AG08395 (cell line): ENCODE data around the gene IL21R.
"Not testable (repeated sequence)": the region's sequence is repeated elsewhere in the genome, so short reads cannot be mapped to it uniquely, and the experiment has no call there.

Experiments used
- DNase-seq: peaks from one replicate; pipeline ENCODE4 v3.0.0; 2012; ENCODE audit warnings: mixed read lengths, low spot score

The IL21R gene

DNA sequence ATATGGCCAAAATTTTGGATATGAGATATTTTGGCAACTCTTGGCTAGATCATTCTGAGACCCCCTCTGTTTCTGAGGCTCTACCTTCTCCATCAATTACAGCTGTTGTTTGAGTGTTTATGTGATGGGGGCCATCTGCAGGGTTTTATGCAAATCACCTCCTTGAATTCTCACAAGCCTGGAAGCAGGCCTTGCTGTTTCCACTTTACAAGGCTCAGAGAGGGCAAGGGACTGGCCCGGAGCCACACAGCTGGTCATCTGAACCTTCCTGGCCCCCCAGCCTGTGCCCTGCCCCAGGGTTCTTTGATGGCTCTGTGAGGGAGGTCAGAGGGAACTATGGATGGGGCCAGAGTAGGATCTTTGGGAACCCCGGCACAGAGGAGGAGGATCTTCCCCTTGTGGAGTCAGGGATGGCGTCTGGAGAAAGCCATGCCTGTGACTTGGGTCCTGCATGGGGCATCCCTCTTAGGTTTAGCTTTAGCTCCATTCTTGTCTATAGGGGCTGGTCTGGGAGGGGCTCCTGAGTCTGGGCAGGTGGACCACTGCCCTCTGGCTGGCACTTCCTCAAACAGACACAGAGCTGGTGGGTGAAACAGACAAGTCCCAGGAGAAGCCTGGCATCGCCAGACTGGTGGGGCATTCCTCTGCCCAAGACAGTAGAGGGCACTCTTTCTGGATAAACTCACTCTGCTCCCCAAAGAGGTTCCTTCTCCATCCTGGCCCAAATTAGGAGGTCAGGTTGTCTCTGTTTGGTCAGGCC is 26.2 kb downstream of the IL21R start:
- no peak for DNase-seq

DNA sequence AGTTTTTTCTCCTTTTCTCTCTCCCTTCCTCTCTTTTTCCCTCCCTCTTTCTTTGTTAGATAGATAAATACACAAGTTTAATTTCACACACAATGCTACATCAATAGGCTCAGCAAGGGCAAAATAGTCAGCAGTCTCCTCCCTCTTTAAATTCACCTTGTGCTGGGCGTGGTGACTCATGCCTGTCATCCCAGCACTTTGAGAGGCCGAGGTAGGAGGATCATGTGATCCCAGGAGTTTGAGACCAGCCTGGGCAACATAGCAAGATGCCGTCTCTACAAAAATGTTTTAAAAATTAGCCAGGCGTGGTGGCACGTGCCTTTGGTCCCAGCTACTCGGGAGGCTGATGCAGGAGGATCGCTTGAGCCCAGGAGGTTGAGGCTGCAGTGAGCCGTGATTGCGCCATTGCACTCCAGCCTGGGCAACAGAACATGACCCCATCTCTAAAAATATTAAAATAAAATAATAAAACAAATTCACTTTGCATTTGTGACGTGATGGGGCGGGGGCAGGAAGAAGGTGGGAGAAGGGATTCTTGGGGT is 27.4 kb downstream of the IL21R start:
- DNase-seq: no peak

DNA sequence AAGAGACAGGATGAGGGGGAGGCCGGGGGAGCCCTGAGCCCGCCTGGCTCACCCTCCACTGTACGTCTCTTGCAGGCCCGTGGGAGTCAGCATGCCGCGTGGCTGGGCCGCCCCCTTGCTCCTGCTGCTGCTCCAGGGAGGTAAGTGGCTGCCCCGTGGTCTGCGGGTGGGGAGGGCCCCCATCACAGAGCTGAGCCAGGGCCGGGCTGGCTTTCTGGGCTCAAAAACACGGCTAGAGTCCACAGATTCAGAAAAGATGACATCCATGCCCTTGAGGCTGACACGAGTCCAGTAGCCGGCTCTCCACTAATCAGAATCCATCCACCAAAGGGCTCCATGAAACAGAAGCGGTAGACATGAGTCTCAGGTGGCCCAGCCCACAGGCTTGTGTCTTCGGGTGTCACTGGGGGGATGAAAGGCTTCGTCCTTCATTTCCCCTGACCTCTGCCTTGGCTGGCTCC is 28.0 kb downstream of the IL21R start:
- DNase-seq: no peak

DNA sequence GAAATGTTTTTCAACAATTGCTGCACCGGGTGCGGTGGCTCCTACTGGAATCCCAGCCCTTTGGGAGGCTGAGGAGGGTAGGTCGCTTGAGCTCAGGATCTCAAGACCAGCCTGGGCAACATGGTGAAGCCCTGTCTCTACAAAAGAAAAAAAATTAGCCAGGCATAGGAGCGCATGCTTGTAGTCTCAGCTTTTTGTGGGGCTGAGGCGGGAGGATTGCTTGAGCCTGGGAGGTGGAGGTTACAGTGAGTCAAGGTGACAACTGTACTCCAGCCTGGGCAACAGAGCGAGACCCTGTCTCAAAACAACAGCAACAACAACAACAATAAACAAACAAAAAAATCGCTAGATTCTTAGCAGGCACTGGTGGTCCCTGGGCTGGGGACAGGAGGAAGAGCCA is 28.5 kb downstream of the IL21R start:
- no peak for DNase-seq

DNA sequence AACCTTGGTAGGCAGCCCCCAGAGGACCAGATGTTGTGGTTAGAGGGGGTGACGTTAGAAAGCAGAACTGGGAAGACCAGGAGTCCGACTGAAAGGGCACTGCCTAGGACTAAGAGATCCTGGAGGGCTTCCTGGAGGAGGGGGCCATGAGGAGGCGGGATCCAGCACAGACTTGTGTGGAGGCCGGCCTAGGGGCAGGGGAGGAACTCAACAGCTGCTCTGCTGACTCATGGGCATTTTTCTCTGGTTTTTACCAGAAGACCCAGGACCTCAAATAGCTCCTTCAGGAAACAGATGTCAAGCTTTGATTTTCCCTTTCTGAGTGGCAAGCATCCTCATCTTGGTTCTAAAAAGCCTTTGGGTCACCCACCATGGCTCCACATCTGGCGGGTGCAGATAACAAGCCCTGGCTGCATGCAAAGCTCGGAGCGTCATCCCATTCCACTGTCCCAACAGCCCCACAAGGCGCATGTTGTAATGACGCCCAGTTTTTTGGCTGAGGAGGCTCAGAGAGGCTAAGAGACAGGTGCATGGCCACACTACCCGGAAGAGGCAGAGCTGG is 29.0 kb downstream of the IL21R start:
- DNase-seq: no peak

DNA sequence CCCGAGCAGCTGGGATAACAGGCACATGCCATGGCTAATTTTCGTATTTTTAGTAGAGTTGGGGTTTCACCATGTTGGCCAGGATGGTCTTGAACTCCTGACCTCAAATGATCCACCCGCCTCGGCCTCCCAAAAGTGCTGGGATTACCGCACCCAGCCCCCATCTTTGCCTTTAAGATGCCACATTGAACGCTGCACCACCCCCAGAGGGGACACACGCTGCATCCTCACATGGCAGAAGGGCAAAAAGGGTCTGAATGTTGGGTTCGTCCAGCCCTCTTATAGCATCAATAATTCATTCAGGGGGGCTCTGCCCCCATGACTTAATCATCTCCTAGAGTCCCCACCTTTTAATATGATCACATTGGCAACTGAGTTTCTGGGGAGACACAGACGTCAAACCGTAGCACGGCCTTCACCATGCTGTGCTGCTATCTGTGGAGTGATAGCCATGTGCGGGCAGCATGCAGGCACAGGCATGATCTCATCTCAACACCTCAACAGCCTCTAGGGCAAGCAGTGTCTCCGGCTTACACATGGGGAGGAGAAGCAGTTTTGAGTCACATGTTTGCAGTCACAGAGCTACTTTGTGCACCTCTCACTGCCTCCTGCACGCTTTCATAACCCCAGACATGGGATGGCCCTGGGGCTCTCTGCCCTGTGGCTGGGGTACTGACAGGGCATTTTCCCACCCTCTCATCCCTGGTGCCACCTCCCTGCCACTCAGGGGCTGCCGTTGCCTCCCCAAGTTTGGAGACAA is 30.0 kb downstream of the IL21R start:
- peak; percentile 61 for DNase-seq

DNA sequence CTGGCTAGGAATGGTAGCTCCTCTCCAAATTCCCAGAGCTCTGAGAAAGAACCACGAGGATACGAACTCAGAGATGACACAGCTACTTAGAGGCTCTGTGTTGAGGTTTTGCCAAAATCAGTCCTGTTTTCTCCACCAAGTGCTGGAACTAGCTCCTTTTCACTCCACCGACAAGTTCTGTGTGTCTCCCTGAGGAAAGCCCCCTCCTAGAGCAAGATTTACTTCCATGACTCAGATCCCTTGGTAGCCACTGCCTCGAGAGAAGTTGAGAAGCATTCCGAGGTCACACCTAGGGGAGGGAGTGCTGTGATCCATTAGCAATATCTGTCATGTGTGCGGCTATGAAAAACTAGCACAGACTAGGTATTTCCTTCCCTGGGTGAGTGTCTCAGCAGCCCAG is 30.6 kb downstream of the IL21R start:
- DNase-seq: peak; percentile 81

DNA sequence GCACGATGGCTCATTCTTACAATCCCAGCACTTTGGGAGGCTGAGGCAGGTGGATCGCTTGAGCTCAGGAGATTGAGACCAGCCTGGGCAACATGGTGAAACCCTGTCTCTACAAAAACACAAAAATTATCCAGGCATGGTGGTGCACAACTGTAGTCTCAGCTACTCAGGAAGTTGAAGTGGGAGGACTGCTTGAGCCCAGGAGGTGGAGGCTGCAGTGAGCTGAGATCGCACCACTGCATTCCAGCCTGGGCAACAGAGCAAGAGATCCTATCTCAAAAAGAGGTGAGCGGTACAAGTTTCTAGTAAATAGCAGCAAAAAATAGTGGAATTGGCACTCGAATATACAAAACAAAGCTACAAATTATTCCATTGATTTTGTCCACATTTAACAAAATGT is 31.2 kb downstream of the IL21R start:
- DNase-seq: not testable (repeated sequence)

DNA sequence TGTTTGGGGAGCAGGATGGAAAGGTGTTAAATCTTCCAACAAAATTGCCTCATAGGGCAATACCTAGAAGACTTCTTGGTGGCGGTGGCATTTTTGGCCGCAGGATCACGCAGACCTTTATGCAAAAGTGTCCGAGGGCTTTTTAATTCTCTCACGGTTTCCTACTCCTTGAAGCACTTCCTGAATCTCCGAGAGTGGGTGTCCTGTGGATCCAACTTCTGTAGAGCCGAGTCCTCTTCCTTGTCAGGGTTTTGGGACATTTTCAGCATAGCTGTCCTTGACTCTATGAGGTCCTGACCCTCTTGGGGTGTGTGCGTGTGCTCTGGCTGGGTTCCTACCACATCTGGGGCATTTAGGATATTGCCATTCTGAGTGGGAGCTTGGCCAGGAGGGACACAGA is 31.7 kb downstream of the IL21R start:
- no peak for DNase-seq

DNA sequence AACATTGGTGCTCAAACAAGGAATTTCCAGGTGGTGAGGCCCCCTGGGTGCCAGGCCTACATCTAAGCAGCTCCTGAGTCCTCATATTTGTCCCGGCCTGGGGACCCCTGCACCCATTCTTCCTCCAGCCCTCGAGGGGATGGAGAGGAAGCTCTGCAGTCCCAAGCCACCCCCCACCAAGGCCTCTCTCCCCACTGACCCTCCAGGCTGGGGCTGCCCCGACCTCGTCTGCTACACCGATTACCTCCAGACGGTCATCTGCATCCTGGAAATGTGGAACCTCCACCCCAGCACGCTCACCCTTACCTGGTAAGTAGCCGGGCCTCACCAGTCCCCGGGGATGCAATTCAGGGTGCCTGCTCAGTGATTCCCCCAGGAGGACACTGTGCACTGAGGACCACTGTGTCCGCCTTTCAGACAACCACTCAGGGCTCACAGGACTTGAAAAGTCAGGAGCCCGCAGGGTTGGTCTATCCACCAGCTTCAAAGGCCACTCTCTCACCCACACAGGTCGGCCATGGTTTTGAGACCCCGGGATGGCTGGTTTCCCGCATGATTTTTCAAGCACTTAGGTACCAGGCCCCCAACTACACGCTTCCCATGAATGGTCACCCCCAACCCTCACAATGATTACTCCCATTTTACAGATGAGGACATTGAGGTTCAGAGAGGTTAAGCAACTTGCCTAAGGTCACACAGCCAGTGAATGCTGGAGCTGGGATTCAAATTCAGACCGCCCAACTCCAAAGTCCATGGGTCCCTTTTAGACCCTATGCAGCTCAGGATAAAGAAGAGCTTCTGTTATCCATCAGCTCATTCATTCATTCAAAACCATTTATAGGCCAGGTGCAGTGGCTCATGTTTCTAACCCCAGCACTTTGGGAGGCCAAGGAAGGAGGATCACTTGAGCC is 32.4 kb downstream of the IL21R start:
- no peak for DNase-seq

DNA sequence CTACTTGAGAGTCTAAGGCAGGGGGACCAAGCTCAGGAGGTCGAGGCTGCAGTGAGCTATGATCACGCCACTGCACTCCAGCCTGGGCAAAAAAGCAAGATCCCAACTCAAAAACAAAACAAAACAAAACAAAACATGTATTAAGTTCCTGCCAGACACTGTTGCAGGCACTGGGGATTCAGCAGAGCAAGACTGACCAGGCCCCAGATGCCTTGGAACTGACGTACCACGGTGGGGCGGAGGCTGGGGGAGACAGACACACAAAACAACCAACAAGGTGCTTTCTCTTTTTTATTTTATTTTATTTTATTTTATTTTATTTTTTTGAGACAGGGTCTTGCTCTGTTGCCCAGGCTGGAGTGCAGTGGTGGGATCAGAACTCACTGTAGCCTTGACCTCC is 33.2 kb downstream of the IL21R start:
- not testable (repeated sequence) for DNase-seq

DNA sequence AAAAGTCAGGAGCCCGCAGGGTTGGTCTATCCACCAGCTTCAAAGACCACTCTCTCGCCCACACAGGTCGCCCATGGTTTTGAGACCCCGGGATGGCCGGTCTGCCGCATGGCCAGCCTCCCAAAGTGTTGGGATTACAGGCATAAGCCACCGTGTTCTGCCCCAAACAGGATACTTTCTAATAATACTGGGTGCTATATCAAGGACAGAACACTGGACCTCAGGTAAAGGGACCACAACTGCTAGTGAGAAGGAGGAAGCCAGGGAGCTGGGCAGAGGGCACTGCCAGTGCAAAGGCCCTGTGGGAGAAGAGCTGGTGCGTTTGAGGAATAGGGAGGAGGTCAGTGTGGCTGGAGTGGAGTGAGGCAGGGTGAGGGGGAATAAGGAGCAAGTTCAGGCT is 34.1 kb downstream of the IL21R start:
- DNase-seq: no peak

DNA sequence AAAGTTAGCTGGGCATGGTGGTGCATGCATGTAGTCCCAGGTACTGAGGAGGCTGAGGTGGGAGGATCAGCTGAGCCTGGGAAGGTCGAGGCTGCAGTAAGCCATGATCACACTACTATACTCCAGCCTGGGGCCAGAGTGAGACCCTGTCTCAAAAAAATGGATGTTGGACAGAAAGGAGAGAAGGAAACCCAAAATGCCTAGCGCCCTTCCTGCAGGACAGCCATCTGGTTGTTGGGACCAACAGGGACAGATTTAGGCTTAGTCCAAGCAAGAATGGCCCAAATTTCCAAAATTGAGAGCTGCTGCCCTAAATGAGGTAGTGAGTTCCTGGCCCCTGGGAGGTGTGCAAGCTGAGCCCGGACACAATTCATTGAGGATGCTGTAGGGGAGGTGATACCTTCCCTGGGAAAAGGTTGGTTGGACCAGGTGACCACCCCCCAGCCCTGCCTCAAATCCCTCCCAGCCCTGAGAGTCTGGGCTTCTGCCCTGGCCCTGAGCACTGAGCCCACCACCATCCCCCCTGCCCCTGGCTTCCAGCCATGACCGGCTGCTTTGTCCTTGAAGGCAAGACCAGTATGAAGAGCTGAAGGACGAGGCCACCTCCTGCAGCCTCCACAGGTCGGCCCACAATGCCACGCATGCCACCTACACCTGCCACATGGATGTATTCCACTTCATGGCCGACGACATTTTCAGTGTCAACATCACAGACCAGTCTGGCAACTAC is 35.1 kb downstream of the IL21R start:
- DNase-seq: no peak

DNA sequence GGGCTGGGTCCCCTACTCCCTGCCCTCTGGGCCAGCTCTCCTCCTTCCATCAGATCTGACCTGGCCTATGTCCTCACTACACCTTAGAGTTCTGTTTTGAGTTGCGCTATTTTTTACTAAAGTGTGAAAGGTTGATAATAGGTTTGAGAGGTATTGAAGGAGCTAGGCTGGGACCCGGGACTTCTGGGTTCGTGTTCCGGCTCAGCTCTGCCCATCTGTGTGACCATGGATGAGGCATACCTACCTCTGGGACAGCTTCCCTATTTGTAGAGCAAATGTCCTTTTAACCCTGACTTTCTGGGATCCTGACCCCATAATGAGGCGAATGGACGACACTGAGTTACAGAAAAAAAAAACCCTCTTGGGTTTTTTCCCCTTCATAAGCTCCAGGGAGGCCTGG is 36.0 kb downstream of the IL21R start:
- DNase-seq: no peak

DNA sequence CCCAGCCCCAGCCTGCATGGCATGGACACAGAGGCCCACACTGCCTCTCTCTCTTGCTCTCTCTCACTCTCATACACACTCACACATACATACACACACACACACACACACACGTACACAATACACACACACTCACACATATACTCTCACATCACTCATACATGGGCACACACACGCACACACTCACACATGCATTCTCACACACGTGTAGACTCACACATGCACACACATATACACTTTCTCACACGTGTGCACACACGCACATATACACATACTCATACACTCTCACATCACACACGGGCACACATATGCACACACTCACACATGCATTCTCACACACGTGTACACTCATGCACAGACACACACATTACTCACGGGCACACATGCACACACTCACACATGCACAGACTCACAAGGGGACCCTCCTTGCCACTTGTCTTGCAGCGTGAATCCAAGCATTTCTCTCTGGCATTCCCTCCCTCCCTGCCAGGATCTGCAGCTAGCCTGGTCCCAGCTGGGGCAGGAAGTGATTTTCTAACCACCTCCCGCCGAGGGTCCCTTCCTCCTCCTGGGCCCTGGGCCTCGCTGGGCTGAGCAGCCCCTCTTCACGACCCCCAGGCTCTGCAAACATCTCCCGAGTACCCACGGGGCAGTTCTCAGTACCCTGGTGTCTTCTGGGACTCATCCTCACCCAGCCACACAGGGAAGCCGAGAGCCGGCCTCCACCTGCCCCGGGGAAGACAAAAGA is 37.5 kb downstream of the IL21R start:
- no peak for DNase-seq

DNA sequence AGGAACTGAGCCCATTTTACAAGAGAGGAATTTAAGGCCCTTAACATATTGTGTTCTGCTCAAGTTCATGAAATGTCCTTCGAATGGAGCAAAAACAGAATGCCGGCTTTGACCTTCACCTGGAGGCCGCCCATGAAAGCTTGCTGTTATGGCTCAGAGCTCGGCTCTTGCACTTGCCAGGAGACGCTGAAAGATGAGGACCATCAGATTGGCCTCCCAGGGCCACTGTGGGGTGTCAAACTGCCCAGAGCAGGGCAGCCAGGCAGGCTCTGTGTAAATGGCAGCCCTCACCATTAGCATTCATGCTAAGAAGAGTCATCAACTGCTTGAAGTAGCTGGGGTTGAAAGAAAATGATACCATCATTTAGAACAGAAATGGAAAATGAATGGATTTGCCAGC is 39.3 kb downstream of the IL21R start:
- no peak for DNase-seq

DNA sequence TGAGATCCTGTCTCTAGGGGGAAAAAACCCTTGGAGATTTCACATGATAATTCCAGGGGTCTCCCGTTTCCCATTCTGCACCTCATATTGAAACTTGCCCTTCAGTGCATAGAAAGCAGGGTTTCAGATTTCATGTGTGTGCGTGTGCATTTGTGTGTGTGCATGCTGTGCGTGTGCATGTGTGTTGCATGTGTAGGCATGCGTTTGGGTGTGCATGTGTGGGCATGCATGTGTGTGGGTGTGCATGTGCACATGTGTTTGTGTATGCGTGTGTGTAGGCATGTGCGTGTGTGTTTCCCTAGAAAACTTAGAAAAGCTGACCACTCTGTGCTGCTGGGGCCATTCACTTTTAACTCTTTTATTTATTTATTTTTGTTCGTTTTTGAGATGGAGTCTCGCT is 40.0 kb downstream of the IL21R start:
- no peak for DNase-seq

DNA sequence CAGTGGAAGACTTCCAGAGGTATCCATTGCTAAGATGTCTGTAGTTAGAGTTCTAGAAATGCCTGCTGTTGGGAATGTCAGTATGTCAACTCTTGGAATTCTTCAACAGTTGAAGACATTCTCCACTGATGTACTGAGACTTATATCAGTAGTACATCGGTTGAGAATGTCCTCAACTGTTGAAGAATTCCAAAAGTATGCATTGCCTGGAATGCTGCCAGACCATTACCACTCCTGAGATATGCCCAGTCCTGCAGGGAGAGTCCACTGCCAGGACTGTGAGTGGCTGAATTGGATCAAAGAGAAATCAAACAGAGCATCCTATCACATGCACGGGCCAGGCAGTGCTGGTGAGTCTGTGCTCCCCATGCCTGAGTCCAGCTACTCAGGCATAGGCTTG is 42.0 kb downstream of the IL21R start:
- DNase-seq: peak; percentile 67

DNA sequence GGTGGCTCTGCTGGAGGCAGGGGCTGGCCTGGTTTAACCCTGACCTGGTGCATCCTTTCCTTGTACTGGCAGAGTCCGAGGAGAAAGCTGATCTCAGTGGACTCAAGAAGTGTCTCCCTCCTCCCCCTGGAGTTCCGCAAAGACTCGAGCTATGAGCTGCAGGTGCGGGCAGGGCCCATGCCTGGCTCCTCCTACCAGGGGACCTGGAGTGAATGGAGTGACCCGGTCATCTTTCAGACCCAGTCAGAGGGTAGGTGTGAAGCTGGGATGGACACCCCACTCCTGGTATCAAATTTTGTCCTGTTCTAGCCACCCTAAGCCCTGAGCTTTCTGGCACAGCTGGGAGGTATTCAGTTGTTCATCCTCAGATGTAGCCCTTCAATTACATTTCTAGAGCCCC is 42.5 kb downstream of the IL21R start:
- no peak for DNase-seq

DNA sequence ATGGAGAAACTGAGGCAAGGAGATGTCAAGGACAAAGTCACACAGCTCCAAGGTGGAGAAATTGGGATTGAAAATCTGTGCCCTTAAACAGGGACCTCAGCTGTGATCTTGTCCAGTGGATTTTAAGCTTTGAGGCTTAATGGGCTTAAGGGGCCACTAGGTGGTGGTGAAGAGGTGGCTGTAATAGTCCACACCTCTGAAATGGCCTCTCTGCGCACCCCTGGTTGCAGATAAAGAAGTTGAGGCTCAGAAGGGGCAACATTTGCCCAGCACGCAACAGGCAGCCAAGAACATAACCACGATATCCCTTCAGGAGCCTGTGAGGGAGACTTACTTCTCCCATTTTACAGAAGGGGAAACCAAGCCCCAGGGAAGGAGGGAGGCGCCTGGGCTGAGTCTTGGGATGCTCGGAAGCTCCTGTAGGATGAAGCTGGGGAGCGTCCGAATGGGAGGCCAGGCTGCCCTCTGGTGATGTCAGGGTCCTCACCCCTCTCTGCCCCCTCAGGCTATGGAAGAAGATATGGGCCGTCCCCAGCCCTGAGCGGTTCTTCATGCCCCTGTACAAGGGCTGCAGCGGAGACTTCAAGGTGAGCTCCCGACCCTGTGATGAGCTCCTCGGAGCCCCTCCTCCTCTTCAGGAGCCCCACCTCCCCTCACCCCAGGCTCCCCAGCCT is 43.7 kb downstream of the IL21R start:
- no peak for DNase-seq
